ENCODE measurements around the gene CEP250.

CEP250 gene

GRCh38 chr20:35503841-35504561 is 48.6 kb downstream of the CEP250 start:
- Histone ChIP-seq H3K36me3 (peaks cover 100% of the 10 kb centered on the region), H3K4me1 (peaks cover 25% of the 10 kb centered on the region), H3K27me3 (no peaks in the 10 kb centered on the region), H3K9me3 (no peaks in the 10 kb centered on the region), H4K20me1 (peaks cover 44% of the 10 kb centered on the region), H3K27ac (no peak overlapping the region), H3K9ac (no peak overlapping the region), H3K4me2 (no peak overlapping the region), H3K4me3 (no peak overlapping the region)
- TF ChIP-seq Cebpa-rat (IDR thresholded peaks at IDR 0.05) = no peak

GRCh38 chr20:35504751-35505150 is 49.4 kb downstream of the CEP250 start:
- H3K4me2 ChIP-seq = no peak overlapping the region
- peaks cover 100% of the 10 kb centered on the region for H3K36me3 ChIP-seq
- peaks cover 48% of the 10 kb centered on the region for H4K20me1 ChIP-seq
- no peak overlapping the region for H3K9ac ChIP-seq
- H3K27ac ChIP-seq = no peak overlapping the region
- H3K4me3 ChIP-seq = no peak overlapping the region
- H3K9me3 ChIP-seq = no peaks in the 10 kb centered on the region
- H3K27me3 ChIP-seq = no peaks in the 10 kb centered on the region
- no peak for TF ChIP-seq Cebpa-rat (IDR thresholded peaks at IDR 0.05)
- peaks cover 29% of the 10 kb centered on the region for H3K4me1 ChIP-seq

- Histone ChIP-seq H3K27ac (no peak overlapping the region), H4K20me1 (peaks cover 49% of the 10 kb centered on the region), H3K9ac (no peak overlapping the region), H3K4me3 (no peak overlapping the region), H3K4me2 (no peak overlapping the region), H3K27me3 (no peaks in the 10 kb centered on the region), H3K9me3 (no peaks in the 10 kb centered on the region), H3K36me3 (peaks cover 100% of the 10 kb centered on the region), H3K4me1 (peaks cover 29% of the 10 kb centered on the region)
- TF ChIP-seq Cebpa-rat (IDR thresholded peaks at IDR 0.05) = no peak
Measured at GRCh38 chr20:35506179-35506578, 50.8 kb downstream of the CEP250 start.

GRCh38 chr20:35506872-35507638 is 51.7 kb downstream of the CEP250 start:
- Histone ChIP-seq H3K27me3 (no peaks in the 10 kb centered on the region), H3K4me1 (peaks cover 21% of the 10 kb centered on the region), H3K9ac (no peak overlapping the region), H3K36me3 (peaks cover 100% of the 10 kb centered on the region), H3K4me2 (no peak overlapping the region), H3K4me3 (no peak overlapping the region), H3K27ac (no peak overlapping the region), H4K20me1 (peaks cover 49% of the 10 kb centered on the region), H3K9me3 (no peaks in the 10 kb centered on the region)
- TF ChIP-seq Cebpa-rat (IDR thresholded peaks at IDR 0.05) = no peak

GRCh38 chr20:35508493-35509218 is 53.3 kb downstream of the CEP250 start:
- Histone ChIP-seq H3K4me2 (peak overlapping the region; percentile 49), H3K27me3 (no peaks in the 10 kb centered on the region), H3K4me3 (no peak overlapping the region), H4K20me1 (peaks cover 49% of the 10 kb centered on the region), H3K27ac (0 out of 2 replicates have a peak overlapping the region, but pooled peaks have one; percentile 15), H3K36me3 (peaks cover 100% of the 10 kb centered on the region), H3K4me1 (peaks cover 16% of the 10 kb centered on the region), H3K9ac (no peak overlapping the region), H3K9me3 (no peaks in the 10 kb centered on the region)
- TF ChIP-seq Cebpa-rat (IDR thresholded peaks at IDR 0.05) = no peak

- peaks cover 99% of the 10 kb centered on the region for H3K36me3 ChIP-seq
Measured at GRCh38 chr20:35510951-35511735, 55.7 kb downstream of the CEP250 start.

GRCh38 chr20:35511814-35512420 is 56.5 kb downstream of the CEP250 start:
- peaks cover 16% of the 10 kb centered on the region for H3K4me1 ChIP-seq
- no peaks in the 10 kb centered on the region for H3K27me3 ChIP-seq
- no peak overlapping the region for H3K9ac ChIP-seq
- TF ChIP-seq Cebpa-rat (IDR thresholded peaks at IDR 0.05) = no peak
- H3K4me3 ChIP-seq = no peak overlapping the region
- peaks cover 94% of the 10 kb centered on the region for H3K36me3 ChIP-seq
- H3K4me2 ChIP-seq = no peak overlapping the region
- no peak overlapping the region for H3K27ac ChIP-seq
- H4K20me1 ChIP-seq = peaks cover 31% of the 10 kb centered on the region
- no peaks in the 10 kb centered on the region for H3K9me3 ChIP-seq

More at GRCh38 chr20:35510951-35511735, 55.7 kb downstream of the CEP250 start:
- Histone ChIP-seq H3K27ac (0 out of 2 replicates have a peak overlapping the region, but pooled peaks have one; percentile 18), H3K4me2 (no peak overlapping the region), H4K20me1 (peaks cover 36% of the 10 kb centered on the region), H3K4me3 (no peak overlapping the region), H3K27me3 (no peaks in the 10 kb centered on the region), H3K4me1 (peaks cover 16% of the 10 kb centered on the region), H3K9me3 (no peaks in the 10 kb centered on the region), H3K9ac (no peak overlapping the region)
- TF ChIP-seq Cebpa-rat (IDR thresholded peaks at IDR 0.05) = no peak

- no peak overlapping the region for H3K9ac ChIP-seq
Measured at GRCh38 chr20:35514371-35514932, 59.1 kb downstream of the CEP250 start.

More at GRCh38 chr20:35514371-35514932, 59.1 kb downstream of the CEP250 start:
- no peak for TF ChIP-seq Cebpa-rat (IDR thresholded peaks at IDR 0.05)
- Histone ChIP-seq H3K9me3 (no peaks in the 10 kb centered on the region), H3K4me2 (no peak overlapping the region), H4K20me1 (0 out of 2 replicates have a peak, but pooled peaks cover 8% of the 10 kb centered on the region), H3K4me3 (no peak overlapping the region), H3K27me3 (no peaks in the 10 kb centered on the region), H3K36me3 (peaks cover 69% of the 10 kb centered on the region), H3K4me1 (no peaks in the 10 kb centered on the region), H3K27ac (no peak overlapping the region)
